ENCODE results near the gene L3MBTL4. TPM values are rescaled to one million over a fixed set of nuclear protein-coding genes. Genes with fewer than 3 reads are reported as not detected.

L3MBTL4 gene
- polyA plus RNA-seq, 1 donor from 2014 or later = 0.61 TPM

GRCh38 chr18:5942591-5942990, 472.1 kb downstream of the L3MBTL4 start:
- no peaks in the 10 kb centered on the region for H3K27me3 Mint-ChIP-seq
- no peak overlapping the region for H3K4me3 Mint-ChIP-seq
- H3K4me1 Mint-ChIP-seq = no peaks in the 10 kb centered on the region

GRCh38 chr18:5941890-5942289, 472.8 kb downstream of the L3MBTL4 start:
- Mint-ChIP-seq H3K4me3 (no peak overlapping the region), H3K27ac (no peak overlapping the region), H3K36me3 (no peaks in the 10 kb centered on the region), H3K4me1 (no peaks in the 10 kb centered on the region), H3K9me3 (no peaks in the 10 kb centered on the region), H3K27me3 (peaks cover 2% of the 10 kb centered on the region)

More at GRCh38 chr18:5942591-5942990, 472.1 kb downstream of the L3MBTL4 start:
- Mint-ChIP-seq H3K27ac (no peak overlapping the region), H3K36me3 (no peaks in the 10 kb centered on the region), H3K9me3 (no peaks in the 10 kb centered on the region)

- no peaks in the 10 kb centered on the region for H3K36me3 Mint-ChIP-seq
- no peaks in the 10 kb centered on the region for H3K9me3 Mint-ChIP-seq
Measured at GRCh38 chr18:5939801-5940667, 474.7 kb downstream of the L3MBTL4 start.

GRCh38 chr18:5937795-5938194, 476.9 kb downstream of the L3MBTL4 start:
- Mint-ChIP-seq H3K36me3 (no peaks in the 10 kb centered on the region), H3K27me3 (peaks cover 6% of the 10 kb centered on the region), H3K9me3 (no peaks in the 10 kb centered on the region), H3K4me1 (no peaks in the 10 kb centered on the region), H3K27ac (no peak overlapping the region), H3K4me3 (no peak overlapping the region)

More at GRCh38 chr18:5939801-5940667, 474.7 kb downstream of the L3MBTL4 start:
- no peaks in the 10 kb centered on the region for H3K4me1 Mint-ChIP-seq
- H3K27ac Mint-ChIP-seq = no peak overlapping the region
- H3K27me3 Mint-ChIP-seq = peaks cover 2% of the 10 kb centered on the region
- no peak overlapping the region for H3K4me3 Mint-ChIP-seq

- Mint-ChIP-seq H3K4me1 (no peaks in the 10 kb centered on the region), H3K4me3 (no peak overlapping the region), H3K27ac (no peak overlapping the region), H3K9me3 (no peaks in the 10 kb centered on the region), H3K27me3 (peaks cover 8% of the 10 kb centered on the region), H3K36me3 (no peaks in the 10 kb centered on the region)
Measured at GRCh38 chr18:5937121-5937520, 477.6 kb downstream of the L3MBTL4 start.

- H3K9me3 Mint-ChIP-seq = peaks cover 2 to 16% (median 9%) of the 10 kb centered on the region in 3 donors
- H3K36me3 Mint-ChIP-seq = no peaks in the 10 kb centered on the region
- no peaks in the 10 kb centered on the region for H3K4me1 Mint-ChIP-seq
- H3K27me3 Mint-ChIP-seq = peaks cover 8% of the 10 kb centered on the region
- H3K4me3 Mint-ChIP-seq = no peak overlapping the region
- no peak overlapping the region for H3K27ac Mint-ChIP-seq
Measured at GRCh38 chr18:5930789-5931188, 483.9 kb downstream of the L3MBTL4 start.

- H3K27me3 Mint-ChIP-seq = peaks cover 6% of the 10 kb centered on the region
- H3K4me1 Mint-ChIP-seq = no peaks in the 10 kb centered on the region
- no peak overlapping the region for H3K27ac Mint-ChIP-seq
- H3K9me3 Mint-ChIP-seq = no peaks in the 10 kb centered on the region
- no peak overlapping the region for H3K4me3 Mint-ChIP-seq
- no peaks in the 10 kb centered on the region for H3K36me3 Mint-ChIP-seq
Measured at GRCh38 chr18:5918205-5918858, 496.4 kb downstream of the L3MBTL4 start.

GRCh38 chr18:5914951-5915350, 499.8 kb downstream of the L3MBTL4 start:
- Mint-ChIP-seq H3K9me3 (no peaks in the 10 kb centered on the region), H3K27me3 (peaks cover 6% of the 10 kb centered on the region), H3K4me1 (no peaks in the 10 kb centered on the region), H3K4me3 (no peak overlapping the region), H3K36me3 (no peaks in the 10 kb centered on the region), H3K27ac (no peak overlapping the region)

- Mint-ChIP-seq H3K27ac (no peak overlapping the region), H3K9me3 (no peaks in the 10 kb centered on the region), H3K36me3 (no peaks in the 10 kb centered on the region), H3K4me1 (no peaks in the 10 kb centered on the region), H3K27me3 (peaks cover 4% of the 10 kb centered on the region), H3K4me3 (no peak overlapping the region)
Measured at GRCh38 chr18:5914016-5914415, 500.7 kb downstream of the L3MBTL4 start.

- Mint-ChIP-seq H3K36me3 (no peaks in the 10 kb centered on the region), H3K4me3 (no peak overlapping the region), H3K4me1 (no peaks in the 10 kb centered on the region), H3K27me3 (peaks cover 4% of the 10 kb centered on the region), H3K9me3 (no peaks in the 10 kb centered on the region), H3K27ac (no peak overlapping the region)
Measured at GRCh38 chr18:5912566-5912965, 502.1 kb downstream of the L3MBTL4 start.

GRCh38 chr18:5909125-5909524, 505.6 kb downstream of the L3MBTL4 start:
- Mint-ChIP-seq H3K4me3 (no peak overlapping the region), H3K36me3 (no peaks in the 10 kb centered on the region), H3K27ac (no peak overlapping the region), H3K9me3 (peaks cover 0 to 1% (median 0%) of the 10 kb centered on the region in 3 donors), H3K27me3 (peaks cover 2% of the 10 kb centered on the region), H3K4me1 (no peaks in the 10 kb centered on the region)

All from IgD-negative memory B cell (primary cell).